GM23338 (cell line): ENCODE results near the gene PSPH. TPM values are rescaled to one million over a fixed set of nuclear protein-coding genes. Genes with fewer than 3 reads are reported as not detected.
"Not testable (repeated sequence)": the region's sequence is repeated elsewhere in the genome, so short reads cannot be mapped to it uniquely, and the experiment has no call there.

Experiments used
- ATAC-seq: fragments of 200-7000 bp; cut with Tn5 transposase; 3 replicates; pipeline ENCODE4 v1.9.1; 2020
- DNase-seq: peaks from one replicate; pipeline ENCODE4 v3.0.0-alpha.2; 2015; ENCODE audit warnings: low spot score
- H2AFZ ChIP-seq: fragments of 200-600 bp; sonication (generic); 2 replicates; pipeline ENCODE4 v1.8.0; 2016; ENCODE audit warnings: antibody characterized with exemption, mild to moderate bottlenecking, moderate library complexity
- H3F3A ChIP-seq: fragments of 200-600 bp; sonication (generic); replicated peaks from 2 replicates; pipeline ENCODE4 v1.8.0; 2017; ENCODE audit warnings: antibody characterized with exemption, mixed run types, low read depth
- H3K27ac ChIP-seq: fragments of 200-600 bp; sonication (generic); 2 replicates; pipeline ENCODE4 v1.6.1; 2016; ENCODE audit warnings: low read depth
- H3K27me3 ChIP-seq: fragments of 200-600 bp; sonication (generic); 2 replicates; pipeline ENCODE4 v1.8.0; 2016; ENCODE audit warnings: mild to moderate bottlenecking, mixed run types, moderate library complexity; ENCODE audit not compliant: insufficient read depth
- H3K36me3 ChIP-seq: fragments of 200-600 bp; sonication (generic); 2 replicates; pipeline ENCODE4 v1.8.0; 2016; ENCODE audit warnings: mild to moderate bottlenecking; ENCODE audit not compliant: insufficient read depth
- H3K4me1 ChIP-seq: fragments of 200-600 bp; sonication (generic); 2 replicates; pipeline ENCODE4 v1.8.0; 2016; ENCODE audit warnings: mild to moderate bottlenecking, moderate library complexity; ENCODE audit not compliant: insufficient read depth
- H3K4me2 ChIP-seq: fragments of 200-600 bp; sonication (generic); 2 replicates; pipeline ENCODE4 v1.7.1; 2017; ENCODE audit warnings: mixed run types
- H3K4me3 ChIP-seq: fragments of 200-600 bp; sonication (generic); 2 replicates; pipeline ENCODE4 v1.6.1; 2016; ENCODE audit warnings: mixed run types
- H3K79me2 ChIP-seq: fragments of 200-600 bp; sonication (generic); replicated peaks from 2 replicates; pipeline ENCODE4 v1.8.0; 2017; ENCODE audit warnings: mild to moderate bottlenecking; ENCODE audit not compliant: insufficient read depth
- H3K9me2 ChIP-seq: fragments of 200-600 bp; sonication (generic); 2 replicates; pipeline ENCODE4 v1.8.0; 2017; ENCODE audit not compliant: insufficient read depth
- H4K20me1 ChIP-seq: fragments of 200-600 bp; sonication (generic); replicated peaks from 2 replicates; pipeline ENCODE4 v1.8.0; 2017; ENCODE audit warnings: mild to moderate bottlenecking; ENCODE audit not compliant: insufficient read depth
- H3K27ac Mint-ChIP-seq: 2 replicates; pipeline ENCODE4 v1.8.0; 2020; ENCODE audit warnings: inconsistent platforms, mild to moderate bottlenecking, moderate library complexity, mixed read lengths
- H3K27me3 Mint-ChIP-seq: 3 replicates; pipeline ENCODE4 v1.8.0; 2022; ENCODE audit warnings: low read depth, mild to moderate bottlenecking, moderate library complexity, mixed read lengths, inconsistent platforms; ENCODE audit not compliant: insufficient read depth, poor library complexity
- H3K36me3 Mint-ChIP-seq: 3 replicates; pipeline ENCODE4 v1.8.0; 2021; ENCODE audit warnings: low read depth, mild to moderate bottlenecking, inconsistent platforms, moderate library complexity, mixed read lengths
- H3K4me1 Mint-ChIP-seq: 3 replicates; pipeline ENCODE4 v1.8.0; 2020; ENCODE audit warnings: mild to moderate bottlenecking, inconsistent platforms, mixed read lengths
- H3K4me3 Mint-ChIP-seq: 3 replicates; pipeline ENCODE4 v1.8.0; 2021; ENCODE audit warnings: moderate library complexity, mild to moderate bottlenecking, inconsistent platforms, mixed read lengths
- H3K9me3 Mint-ChIP-seq: 3 replicates; pipeline ENCODE4 v1.8.0; 2020; ENCODE audit warnings: moderate library complexity, mild to moderate bottlenecking, inconsistent platforms, mixed read lengths
- CREB1 ChIP-seq: fragments of 250-450 bp; sonication (Bioruptor Pico); IDR thresholded peaks from 2 replicates; pipeline ENCODE4 v1.5.0; 2020; ENCODE audit warnings: low read depth, mild to moderate bottlenecking, moderate library complexity
- CTCF ChIP-seq, 2 experiments: fragments of 200-600 bp in 1 of 2; sonication (generic) in 1 of 2; conservative IDR thresholded peaks; 2 replicates each; pipeline versions ENCODE4 v1.5.1 to v1.6.1; 2016 to 2017; ENCODE audit warnings: antibody characterized with exemption in 2 of 2, low read depth in 2 of 2, mild to moderate bottlenecking in 2 of 2, moderate library complexity in 1 of 2
- ETS1 ChIP-seq: IDR thresholded peaks from 2 replicates; pipeline ENCODE4 v1.6.1; 2016; ENCODE audit warnings: antibody characterized with exemption
- EZH2 ChIP-seq: fragments of 200-600 bp; sonication (generic); IDR thresholded peaks from one replicate; pipeline ENCODE4 v1.8.0; 2017; ENCODE audit warnings: antibody characterized with exemption, mild to moderate bottlenecking, low read depth; ENCODE audit not compliant: unreplicated experiment
- EZH2phosphoT487 ChIP-seq: fragments of 200-600 bp; sonication (generic); IDR thresholded peaks from one replicate; pipeline ENCODE4 v1.8.1; 2018; ENCODE audit warnings: antibody characterized with exemption; ENCODE audit not compliant: unreplicated experiment
- JUNB ChIP-seq: IDR thresholded peaks from one replicate; pipeline ENCODE4 v1.6.1; 2016; ENCODE audit warnings: antibody characterized with exemption; ENCODE audit not compliant: unreplicated experiment
- POLR2AphosphoS5 ChIP-seq: IDR thresholded peaks from 2 replicates; pipeline ENCODE4 v1.6.1; 2016; ENCODE audit warnings: antibody characterized with exemption, low read depth
- STAT1 ChIP-seq: IDR thresholded peaks from one replicate; pipeline ENCODE4 v1.6.1; 2016; ENCODE audit warnings: antibody characterized with exemption; ENCODE audit not compliant: unreplicated experiment
- ZNF114 ChIP-seq: fragments of 250-450 bp; sonication (Bioruptor Pico); IDR thresholded peaks from 2 replicates; pipeline ENCODE4 v1.5.0; 2020; ENCODE audit warnings: mild to moderate bottlenecking, moderate library complexity
- ZNF331 ChIP-seq: fragments of 250-450 bp; sonication (Bioruptor Pico); IDR thresholded peaks from 2 replicates; pipeline ENCODE4 v1.5.0; 2020; ENCODE audit warnings: low read depth, mild to moderate bottlenecking, moderate library complexity
- polyA plus RNA-seq: library from polyadenylated mRNA; unstranded; fragments of >200 nt; fragmentation: Nextera tagmentation; extraction: Ambion mirVana; gene quantifications from 2 replicates; pipeline ENCODE4 v1.2.1, GENCODE V29; 2016
- total RNA-seq: library from RNA; depleted of rRNA; stranded (reverse); fragments of >200 nt; shearing (Covaris generic); gene quantifications from 2 replicates; pipeline ENCODE4 v1.2.3, GENCODE V29; 2014

PSPH gene
- total and polyA plus RNA-seq, 2 experiments from 2014 or later: 38.3 to 149 TPM

- no peaks in the 10 kb centered on the region for H3K4me1 Mint-ChIP-seq
- H3K27me3 Mint-ChIP-seq: peaks cover 7% of the 10 kb centered on the region
- H3K9me2 ChIP-seq: no peaks in the 10 kb centered on the region
- peaks cover 6% of the 10 kb centered on the region for H3K79me2 ChIP-seq
- H3K27ac Mint-ChIP-seq: no peak overlapping the region
- H3K4me3 Mint-ChIP-seq: no peak overlapping the region
- no peak for ATAC-seq
- H3K36me3 ChIP-seq: peaks cover 33% of the 10 kb centered on the region
- DNase-seq: no peak
- no peaks in the 10 kb centered on the region for H3F3A ChIP-seq
- H3K27ac ChIP-seq: no peak overlapping the region
- peaks cover 68% of the 10 kb centered on the region for H3K36me3 Mint-ChIP-seq
- H3K4me1 ChIP-seq: no peaks in the 10 kb centered on the region
- H2AFZ ChIP-seq: no peak overlapping the region
- TF ChIP-seq EZH2phosphoT487: no peak
- H3K9me3 Mint-ChIP-seq: no peaks in the 10 kb centered on the region
- H3K4me3 ChIP-seq: no peak overlapping the region
- H4K20me1 ChIP-seq: no peaks in the 10 kb centered on the region; the same call in 1 of the 2 replicates
- no peak overlapping the region for H3K4me2 ChIP-seq
- no peaks in the 10 kb centered on the region for H3K27me3 ChIP-seq
Observed at GRCh38 chr7:56019501-56019900, 31.7 kb downstream of the PSPH start.

- not testable (repeated sequence) for DNase-seq, H4K20me1 ChIP-seq, H3K9me2 ChIP-seq, H2AFZ ChIP-seq, H3F3A ChIP-seq, H3K4me1 ChIP-seq, H3K4me3 ChIP-seq, H3K27ac Mint-ChIP-seq, H3K4me2 ChIP-seq, H3K4me3 Mint-ChIP-seq, H3K79me2 ChIP-seq, H3K27me3 Mint-ChIP-seq, H3K4me1 Mint-ChIP-seq, H3K9me3 Mint-ChIP-seq, H3K27ac ChIP-seq, ATAC-seq, H3K27me3 ChIP-seq
- H3K36me3 Mint-ChIP-seq: peaks cover 78% of the 10 kb centered on the region
- H3K36me3 ChIP-seq: peaks cover 39% of the 10 kb centered on the region
Observed at GRCh38 chr7:56017015-56017414, 34.2 kb downstream of the PSPH start.

- peaks cover 38% of the 10 kb centered on the region for H3K36me3 Mint-ChIP-seq
- Histone ChIP-seq H3K9me2 (no peaks in the 10 kb centered on the region), H3F3A (no peaks in the 10 kb centered on the region; the same call in 1 of the 2 replicates), H3K27ac (peak overlapping the region; percentile 78; the same call in 1 of the 2 replicates), H3K27me3 (no peaks in the 10 kb centered on the region), H4K20me1 (peaks cover 3% of the 10 kb centered on the region; the same call in 1 of the 2 replicates), H3K79me2 (no peaks in the 10 kb centered on the region), H2AFZ (no peak overlapping the region), H3K4me3 (no peak overlapping the region), H3K4me2 (no peak overlapping the region), H3K36me3 (peaks cover 23% of the 10 kb centered on the region; the same call in 1 of the 2 replicates), H3K4me1 (no peaks in the 10 kb centered on the region; the same call in 1 of the 2 replicates)
- peaks cover 12% of the 10 kb centered on the region for H3K27me3 Mint-ChIP-seq
- peak; percentile 41; the same call in 1 of the 2 replicates for TF ChIP-seq POLR2AphosphoS5
- no peak for TF ChIP-seq ETS1
- no peaks in the 10 kb centered on the region; the same call in 2 of the 3 replicates for H3K9me3 Mint-ChIP-seq
- no peak overlapping the region for H3K27ac Mint-ChIP-seq
- DNase-seq (no peak), ATAC-seq (no peak; the same call in 2 of the 3 replicates)
- H3K4me1 Mint-ChIP-seq: peaks cover 3% of the 10 kb centered on the region; the same call in 1 of the 3 replicates
- no peak overlapping the region for H3K4me3 Mint-ChIP-seq
Observed at GRCh38 chr7:56009695-56010094, 41.5 kb downstream of the PSPH start.

GRCh38 chr7:56007891-56008290, 43.4 kb downstream of the PSPH start:
- Histone ChIP-seq H3K36me3 (peaks cover 10% of the 10 kb centered on the region; the same call in 1 of the 2 replicates), H3K27ac (no peak overlapping the region), H3K4me1 (no peaks in the 10 kb centered on the region; the same call in 1 of the 2 replicates), H3K4me3 (no peak overlapping the region), H3K27me3 (no peaks in the 10 kb centered on the region), H4K20me1 (peaks cover 3% of the 10 kb centered on the region; the same call in 1 of the 2 replicates), H3K9me2 (no peaks in the 10 kb centered on the region), H3K79me2 (no peaks in the 10 kb centered on the region), H2AFZ (no peak overlapping the region), H3F3A (no peaks in the 10 kb centered on the region; the same call in 1 of the 2 replicates), H3K4me2 (no peak overlapping the region)
- Mint-ChIP-seq H3K27ac (no peak overlapping the region), H3K4me1 (peaks cover 3% of the 10 kb centered on the region; the same call in 1 of the 3 replicates), H3K27me3 (peaks cover 15% of the 10 kb centered on the region), H3K36me3 (peaks cover 20% of the 10 kb centered on the region; the same call in 2 of the 3 replicates), H3K9me3 (no peaks in the 10 kb centered on the region; the same call in 2 of the 3 replicates), H3K4me3 (no peak overlapping the region)
- DNase-seq (no peak), ATAC-seq (no peak)
- TF ChIP-seq POLR2AphosphoS5 (no peak), EZH2 (no peak), ETS1 (no peak), EZH2phosphoT487 (no peak), ZNF331 (CRISPR knock-in tag) (no peak), CREB1 (CRISPR knock-in tag) (no peak), STAT1 (no peak), CTCF (conservative IDR thresholded peaks at IDR 0.05; ENCODE audit: low read depth in 2 of 2) (no peak), ZNF114 (CRISPR knock-in tag) (no peak), JUNB (no peak)
